ENCODE measurements around the gene WDR86. TPM values are rescaled to one million over a fixed set of nuclear protein-coding genes. Genes with fewer than 3 reads are reported as not detected.

The WDR86 gene
- total and polyA plus RNA-seq, 2 experiments from 2014 or later: 9.1 to 59.1 TPM

GRCh38 chr7:151434549-151434948 is 24.7 kb upstream of the WDR86 start:
- Histone ChIP-seq H3K27ac (ENCODE audit: low read depth) (no peak overlapping the region), H3K9me2 (ENCODE audit: insufficient read depth) (no peaks in the 10 kb centered on the region), H2AFZ (no peak overlapping the region), H3K79me2 (replicated peaks; ENCODE audit: insufficient read depth) (no peaks in the 10 kb centered on the region), H3K4me3 (no peak overlapping the region), H4K20me1 (replicated peaks; ENCODE audit: insufficient read depth) (no peaks in the 10 kb centered on the region), H3K4me2 (no peak overlapping the region), H3K4me1 (ENCODE audit: insufficient read depth) (peaks cover 17% of the 10 kb centered on the region), H3K36me3 (ENCODE audit: insufficient read depth) (no peaks in the 10 kb centered on the region), H3K27me3 (ENCODE audit: insufficient read depth) (peaks cover 10% of the 10 kb centered on the region; the same call in 1 of the 2 replicates), H3F3A (replicated peaks; ENCODE audit: low read depth) (peaks cover 8% of the 10 kb centered on the region)
- Mint-ChIP-seq H3K9me3 (no peaks in the 10 kb centered on the region), H3K4me1 (peaks cover 17% of the 10 kb centered on the region), H3K4me3 (no peak overlapping the region), H3K27me3 (ENCODE audit: insufficient read depth, low read depth, poor library complexity) (peaks cover 15% of the 10 kb centered on the region), H3K36me3 (ENCODE audit: low read depth) (no peaks in the 10 kb centered on the region; the same call in 2 of the 3 replicates), H3K27ac (no peak overlapping the region)
- TF ChIP-seq ZNF462 (CRISPR knock-in tag; IDR thresholded peaks at IDR 0.05): no peak
- TF ChIP-seq CREB1 (CRISPR knock-in tag; IDR thresholded peaks at IDR 0.05; ENCODE audit: low read depth): no peak
- TF ChIP-seq ZNF331 (CRISPR knock-in tag; IDR thresholded peaks at IDR 0.05; ENCODE audit: low read depth): no peak
- TF ChIP-seq ZNF114 (CRISPR knock-in tag; IDR thresholded peaks at IDR 0.05): no peak
- ATAC-seq: no peak
- DNase-seq (ENCODE audit: low spot score): no peak

- H3K4me3 Mint-ChIP-seq: no peak overlapping the region
- no peak overlapping the region for H3K4me3 ChIP-seq
- DNase-seq (ENCODE audit: low spot score) (no peak), ATAC-seq (no peak)
- H3K27me3 Mint-ChIP-seq (ENCODE audit: insufficient read depth, low read depth, poor library complexity): peaks cover 14% of the 10 kb centered on the region
- no peak overlapping the region for H3K27ac ChIP-seq (ENCODE audit: low read depth)
- no peaks in the 10 kb centered on the region for H3K9me2 ChIP-seq (ENCODE audit: insufficient read depth)
- H4K20me1 ChIP-seq (replicated peaks; ENCODE audit: insufficient read depth): no peaks in the 10 kb centered on the region
- H2AFZ ChIP-seq: no peak overlapping the region
- TF ChIP-seq EZH2phosphoT487 (IDR thresholded peaks at IDR 0.05; ENCODE audit: unreplicated experiment) (no peak), EZH2 (IDR thresholded peaks at IDR 0.05; ENCODE audit: low read depth, unreplicated experiment) (no peak), ZNF114 (CRISPR knock-in tag; IDR thresholded peaks at IDR 0.05) (no peak), ZNF331 (CRISPR knock-in tag; IDR thresholded peaks at IDR 0.05; ENCODE audit: low read depth) (no peak)
- H3K27ac Mint-ChIP-seq: no peak overlapping the region
- peaks cover 4% of the 10 kb centered on the region; the same call in 1 of the 2 replicates for H3K27me3 ChIP-seq (ENCODE audit: insufficient read depth)
- no peaks in the 10 kb centered on the region for H3K9me3 Mint-ChIP-seq
- no peaks in the 10 kb centered on the region for H3K36me3 ChIP-seq (ENCODE audit: insufficient read depth)
- peaks cover 3% of the 10 kb centered on the region; the same call in 1 of the 2 replicates for H3F3A ChIP-seq (replicated peaks; ENCODE audit: low read depth)
- H3K79me2 ChIP-seq (replicated peaks; ENCODE audit: insufficient read depth): no peaks in the 10 kb centered on the region
- no peak overlapping the region for H3K4me2 ChIP-seq
- peaks cover 24% of the 10 kb centered on the region for H3K4me1 Mint-ChIP-seq
- no peaks in the 10 kb centered on the region; the same call in 2 of the 3 replicates for H3K36me3 Mint-ChIP-seq (ENCODE audit: low read depth)
- peaks cover 18% of the 10 kb centered on the region for H3K4me1 ChIP-seq (ENCODE audit: insufficient read depth)
Measured at GRCh38 chr7:151433721-151434400, 24.0 kb upstream of the WDR86 start.

All from GM23338 (cell line).